HepG2 (cell line): Measurements from ENCODE around the gene FAT2.

ENCODE experiments used
- EZH2 ChIP-seq: conservative IDR thresholded peaks from 2 replicates; pipeline ENCODE4 v1.6.1; 2012; ENCODE audit warnings: mild to moderate bottlenecking, low read depth, low read length, moderate library complexity
- HMG20A ChIP-seq: IDR thresholded peaks from 2 replicates; pipeline ENCODE4 v1.6.1; 2016; ENCODE audit warnings: borderline replicate concordance
- MYC ChIP-seq: sonication (generic); formaldehyde crosslinking; IDR thresholded peaks from 2 replicates; pipeline ENCODE4 v1.9.0; 2021; ENCODE audit warnings: missing genetic modification reagents, borderline replicate concordance
- NFIC ChIP-seq: IDR thresholded peaks from 2 replicates; pipeline ENCODE4 v1.6.1; 2012; ENCODE audit warnings: mild to moderate bottlenecking, low read length, inconsistent platforms
- POLR2AphosphoS2 ChIP-seq: IDR thresholded peaks from 2 replicates; pipeline ENCODE4 v1.6.1; 2011; ENCODE audit warnings: low read depth, low read length, improper control_type of control experiment
- SRF ChIP-seq: IDR thresholded peaks from 2 replicates; pipeline ENCODE4 v1.6.1; 2011; ENCODE audit warnings: mild to moderate bottlenecking, low read depth, low read length, moderate library complexity
- ZBED4 ChIP-seq: sonication (generic); formaldehyde crosslinking; IDR thresholded peaks from 2 replicates; pipeline ENCODE4 v1.4.0; 2020; ENCODE audit warnings: missing genetic modification reagents, borderline replicate concordance
- TF ChIP-seq, protein P1 (sequence below): sonication (generic); formaldehyde crosslinking; IDR thresholded peaks from 2 replicates; pipeline ENCODE4 v1.5.0; 2020; ENCODE audit warnings: mild to moderate bottlenecking, missing genetic modification reagents, moderate library complexity
- TF ChIP-seq, protein P2 (sequence below): sonication (generic); formaldehyde crosslinking; conservative IDR thresholded peaks from 2 replicates; pipeline ENCODE4 v1.5.0; 2020; ENCODE audit warnings: missing genetic modification reagents
- TF ChIP-seq, protein P3 (sequence below), 2 experiments: fragments of 450-650 bp in 1 of 2; sonication (generic) in 1 of 2; formaldehyde crosslinking; IDR thresholded peaks; 2 replicates each; pipeline versions ENCODE4 v1.5.0 to v1.8.0; 2020 to 2022; ENCODE audit warnings: mild to moderate bottlenecking in 1 of 2, missing genetic modification reagents in 1 of 2
- TF ChIP-seq, protein P4 (sequence below): conservative IDR thresholded peaks from 2 replicates; pipeline ENCODE4 v1.6.1; 2018; ENCODE audit warnings: missing genetic modification reagents

GRCh38 chr5:151578326-151579025 is 12.7 kb downstream of the FAT2 start:
- no peak for TF ChIP-seq NFIC
- TF ChIP-seq, protein P1, sequence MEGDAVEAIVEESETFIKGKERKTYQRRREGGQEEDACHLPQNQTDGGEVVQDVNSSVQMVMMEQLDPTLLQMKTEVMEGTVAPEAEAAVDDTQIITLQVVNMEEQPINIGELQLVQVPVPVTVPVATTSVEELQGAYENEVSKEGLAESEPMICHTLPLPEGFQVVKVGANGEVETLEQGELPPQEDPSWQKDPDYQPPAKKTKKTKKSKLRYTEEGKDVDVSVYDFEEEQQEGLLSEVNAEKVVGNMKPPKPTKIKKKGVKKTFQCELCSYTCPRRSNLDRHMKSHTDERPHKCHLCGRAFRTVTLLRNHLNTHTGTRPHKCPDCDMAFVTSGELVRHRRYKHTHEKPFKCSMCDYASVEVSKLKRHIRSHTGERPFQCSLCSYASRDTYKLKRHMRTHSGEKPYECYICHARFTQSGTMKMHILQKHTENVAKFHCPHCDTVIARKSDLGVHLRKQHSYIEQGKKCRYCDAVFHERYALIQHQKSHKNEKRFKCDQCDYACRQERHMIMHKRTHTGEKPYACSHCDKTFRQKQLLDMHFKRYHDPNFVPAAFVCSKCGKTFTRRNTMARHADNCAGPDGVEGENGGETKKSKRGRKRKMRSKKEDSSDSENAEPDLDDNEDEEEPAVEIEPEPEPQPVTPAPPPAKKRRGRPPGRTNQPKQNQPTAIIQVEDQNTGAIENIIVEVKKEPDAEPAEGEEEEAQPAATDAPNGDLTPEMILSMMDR (CRISPR knock-in tag), result no peak
- no peak for TF ChIP-seq EZH2
- TF ChIP-seq, protein P2, sequence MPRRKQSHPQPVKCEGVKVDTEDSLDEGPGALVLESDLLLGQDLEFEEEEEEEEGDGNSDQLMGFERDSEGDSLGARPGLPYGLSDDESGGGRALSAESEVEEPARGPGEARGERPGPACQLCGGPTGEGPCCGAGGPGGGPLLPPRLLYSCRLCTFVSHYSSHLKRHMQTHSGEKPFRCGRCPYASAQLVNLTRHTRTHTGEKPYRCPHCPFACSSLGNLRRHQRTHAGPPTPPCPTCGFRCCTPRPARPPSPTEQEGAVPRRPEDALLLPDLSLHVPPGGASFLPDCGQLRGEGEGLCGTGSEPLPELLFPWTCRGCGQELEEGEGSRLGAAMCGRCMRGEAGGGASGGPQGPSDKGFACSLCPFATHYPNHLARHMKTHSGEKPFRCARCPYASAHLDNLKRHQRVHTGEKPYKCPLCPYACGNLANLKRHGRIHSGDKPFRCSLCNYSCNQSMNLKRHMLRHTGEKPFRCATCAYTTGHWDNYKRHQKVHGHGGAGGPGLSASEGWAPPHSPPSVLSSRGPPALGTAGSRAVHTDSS (CRISPR knock-in tag), result no peak
- TF ChIP-seq, protein P3, sequence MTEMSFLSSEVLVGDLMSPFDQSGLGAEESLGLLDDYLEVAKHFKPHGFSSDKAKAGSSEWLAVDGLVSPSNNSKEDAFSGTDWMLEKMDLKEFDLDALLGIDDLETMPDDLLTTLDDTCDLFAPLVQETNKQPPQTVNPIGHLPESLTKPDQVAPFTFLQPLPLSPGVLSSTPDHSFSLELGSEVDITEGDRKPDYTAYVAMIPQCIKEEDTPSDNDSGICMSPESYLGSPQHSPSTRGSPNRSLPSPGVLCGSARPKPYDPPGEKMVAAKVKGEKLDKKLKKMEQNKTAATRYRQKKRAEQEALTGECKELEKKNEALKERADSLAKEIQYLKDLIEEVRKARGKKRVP (CRISPR knock-in tag; IDR thresholded peaks at IDR 0.05), result no peak
- TF ChIP-seq HMG20A (CRISPR knock-in tag), result no peak
- TF ChIP-seq POLR2AphosphoS2, result no peak
- no peak for TF ChIP-seq ZBED4 (CRISPR knock-in tag)
- TF ChIP-seq, protein P4, sequence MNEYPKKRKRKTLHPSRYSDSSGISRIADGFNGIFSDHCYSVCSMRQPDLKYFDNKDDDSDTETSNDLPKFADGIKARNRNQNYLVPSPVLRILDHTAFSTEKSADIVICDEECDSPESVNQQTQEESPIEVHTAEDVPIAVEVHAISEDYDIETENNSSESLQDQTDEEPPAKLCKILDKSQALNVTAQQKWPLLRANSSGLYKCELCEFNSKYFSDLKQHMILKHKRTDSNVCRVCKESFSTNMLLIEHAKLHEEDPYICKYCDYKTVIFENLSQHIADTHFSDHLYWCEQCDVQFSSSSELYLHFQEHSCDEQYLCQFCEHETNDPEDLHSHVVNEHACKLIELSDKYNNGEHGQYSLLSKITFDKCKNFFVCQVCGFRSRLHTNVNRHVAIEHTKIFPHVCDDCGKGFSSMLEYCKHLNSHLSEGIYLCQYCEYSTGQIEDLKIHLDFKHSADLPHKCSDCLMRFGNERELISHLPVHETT (CRISPR knock-in tag), result no peak
- no peak for TF ChIP-seq SRF
- TF ChIP-seq MYC (CRISPR knock-in tag), result no peak
